Activated T-helper 1 cell treated with anti-CD3 and anti-CD28 coated beads, Interleukin-12 subunit alpha, Interleukin-12 subunit beta, Interleukin-2, Interleukin-4 antibody, amounts not matched to agents 30 ng/mL and 10 ng/mL and 1 ng/mL, durations not matched to agents 14 hours and 24 hours and 36 hours (primary cell): ENCODE data around the gene KRTAP9-8. TPM values are rescaled to one million over a fixed set of nuclear protein-coding genes. Genes with fewer than 3 reads are reported as not detected.
"Not testable (repeated sequence)": the region's sequence is repeated elsewhere in the genome, so short reads cannot be mapped to it uniquely, and the experiment has no call there.

Experiments used
- DNase-seq: peaks from one replicate; pipeline ENCODE4 v3.0.0; 2021; ENCODE audit warnings: low spot score
- H3K27ac Mint-ChIP-seq: one replicate; pipeline ENCODE4 v1.8.0; 2021; ENCODE audit warnings: mild to moderate bottlenecking, mixed read lengths
- H3K27me3 Mint-ChIP-seq: one replicate; pipeline ENCODE4 v1.8.0; 2022; ENCODE audit warnings: mild to moderate bottlenecking, moderate library complexity, mixed read lengths; ENCODE audit not compliant: insufficient read depth
- H3K36me3 Mint-ChIP-seq: one replicate; pipeline ENCODE4 v1.8.0; 2021; ENCODE audit warnings: low read depth, mixed read lengths
- H3K4me1 Mint-ChIP-seq: one replicate; pipeline ENCODE4 v1.8.0; 2021; ENCODE audit warnings: low read depth, mixed read lengths
- H3K4me3 Mint-ChIP-seq: one replicate; pipeline ENCODE4 v1.8.0; 2021; ENCODE audit warnings: mild to moderate bottlenecking, moderate library complexity, mixed read lengths
- H3K9me3 Mint-ChIP-seq: one replicate; pipeline ENCODE4 v1.8.0; 2021; ENCODE audit warnings: mixed read lengths
- intact Hi-C: fragments of 100-400 bp; cut with micrococcal nuclease; formaldehyde crosslinking; loops from one replicate; pipeline ENCODE4 v1.15.1; 2024
- total RNA-seq: library from RNA; stranded (reverse); gene quantifications from 2 replicates; pipeline ENCODE4 v1.2.3, GENCODE V29; 2022

KRTAP9-8 gene
- total RNA-seq, 1 donor from 2014 or later = not detected

GRCh38 chr17:41231731-41232130 lies 6.1 kb upstream of the KRTAP9-8 start:
- DNase-seq = no peak
- Mint-ChIP-seq H3K9me3 (no peaks in the 10 kb centered on the region), H3K36me3 (no peaks in the 10 kb centered on the region), H3K27me3 (peaks cover 8% of the 10 kb centered on the region), H3K4me1 (no peaks in the 10 kb centered on the region), H3K4me3 (no peak overlapping the region), H3K27ac (no peak overlapping the region)
- intact Hi-C loops = no loop called here

- H3K9me3 Mint-ChIP-seq, intact Hi-C loops, H3K4me3 Mint-ChIP-seq, H3K27me3 Mint-ChIP-seq, H3K36me3 Mint-ChIP-seq, H3K27ac Mint-ChIP-seq, H3K4me1 Mint-ChIP-seq, DNase-seq: not testable (repeated sequence)
Measured at GRCh38 chr17:41232399-41233105, 5.2 kb upstream of the KRTAP9-8 start, which contains the start of gene KRTAP9-3. Gene KRTAP9-3, plus strand, starts transcription at chr17:41232449. Its CDS starts 53 bp downstream, at chr17:41232502.

- DNase-seq, H3K9me3 Mint-ChIP-seq, H3K36me3 Mint-ChIP-seq, H3K27me3 Mint-ChIP-seq, H3K27ac Mint-ChIP-seq, intact Hi-C loops, H3K4me1 Mint-ChIP-seq, H3K4me3 Mint-ChIP-seq: not testable (repeated sequence)
Measured at GRCh38 chr17:41237116-41237515, 683 bp upstream of the KRTAP9-8 start.

- H3K4me3 Mint-ChIP-seq, intact Hi-C loops, DNase-seq, H3K9me3 Mint-ChIP-seq, H3K27ac Mint-ChIP-seq, H3K4me1 Mint-ChIP-seq, H3K36me3 Mint-ChIP-seq: not testable (repeated sequence)
- H3K27me3 Mint-ChIP-seq = peaks cover 22% of the 10 kb centered on the region
Measured at GRCh38 chr17:41246995-41247787, 9.4 kb downstream of the KRTAP9-8 start.

- H3K36me3 Mint-ChIP-seq, H3K27ac Mint-ChIP-seq, H3K9me3 Mint-ChIP-seq, H3K4me3 Mint-ChIP-seq, DNase-seq, H3K4me1 Mint-ChIP-seq: not testable (repeated sequence)
- peaks cover 25% of the 10 kb centered on the region for H3K27me3 Mint-ChIP-seq
- intact Hi-C loops = loop anchor here (1.0 kb wide), 1 partner anchor 10 kb away; no protein-coding TSS in a partner anchor
Measured at GRCh38 chr17:41249637-41250240, 11.9 kb downstream of the KRTAP9-8 start, which contains the start of gene KRTAP9-4. Gene KRTAP9-4, plus strand, starts transcription at chr17:41249687. Its CDS starts 34 bp downstream, at chr17:41249721.

- H3K36me3 Mint-ChIP-seq = no peaks in the 10 kb centered on the region
- no peaks in the 10 kb centered on the region for H3K4me1 Mint-ChIP-seq
- H3K27ac Mint-ChIP-seq = no peak overlapping the region
- no peak for DNase-seq
- H3K27me3 Mint-ChIP-seq = peaks cover 25% of the 10 kb centered on the region
- intact Hi-C loops = no loop called here
- no peaks in the 10 kb centered on the region for H3K9me3 Mint-ChIP-seq
- H3K4me3 Mint-ChIP-seq = no peak overlapping the region
Measured at GRCh38 chr17:41251261-41251660, 13.5 kb downstream of the KRTAP9-8 start.

- Mint-ChIP-seq H3K4me3 (no peak overlapping the region), H3K36me3 (no peaks in the 10 kb centered on the region), H3K27me3 (peaks cover 32% of the 10 kb centered on the region), H3K9me3 (no peaks in the 10 kb centered on the region), H3K27ac (no peak overlapping the region), H3K4me1 (no peaks in the 10 kb centered on the region)
- DNase-seq = no peak
- intact Hi-C loops = no loop called here
Measured at GRCh38 chr17:41254861-41255260, 17.1 kb downstream of the KRTAP9-8 start.

- H3K27me3 Mint-ChIP-seq = peaks cover 25% of the 10 kb centered on the region
- DNase-seq, H3K9me3 Mint-ChIP-seq, intact Hi-C loops, H3K36me3 Mint-ChIP-seq, H3K4me1 Mint-ChIP-seq, H3K4me3 Mint-ChIP-seq, H3K27ac Mint-ChIP-seq: not testable (repeated sequence)
Measured at GRCh38 chr17:41255381-41256290, 17.8 kb downstream of the KRTAP9-8 start, which contains the start of gene KRTAP9-9. Gene KRTAP9-9, plus strand, starts transcription at chr17:41255384.

GRCh38 chr17:41256291-41256685 lies 18.5 kb downstream of the KRTAP9-8 start:
- H3K27me3 Mint-ChIP-seq = peaks cover 21% of the 10 kb centered on the region
- no peaks in the 10 kb centered on the region for H3K36me3 Mint-ChIP-seq
- H3K4me1 Mint-ChIP-seq = no peaks in the 10 kb centered on the region
- no peak overlapping the region for H3K27ac Mint-ChIP-seq
- intact Hi-C loops = no loop called here
- no peak for DNase-seq
- no peaks in the 10 kb centered on the region for H3K9me3 Mint-ChIP-seq
- H3K4me3 Mint-ChIP-seq = no peak overlapping the region

- H3K27ac Mint-ChIP-seq = no peak overlapping the region
- intact Hi-C loops = no loop called here
- no peaks in the 10 kb centered on the region for H3K36me3 Mint-ChIP-seq
- H3K4me1 Mint-ChIP-seq = no peaks in the 10 kb centered on the region
- H3K4me3 Mint-ChIP-seq = no peak overlapping the region
- peaks cover 19% of the 10 kb centered on the region for H3K27me3 Mint-ChIP-seq
- no peak for DNase-seq
- H3K9me3 Mint-ChIP-seq = no peaks in the 10 kb centered on the region
Measured at GRCh38 chr17:41258406-41258805, 20.6 kb downstream of the KRTAP9-8 start.

GRCh38 chr17:41263212-41263611 lies 25.4 kb downstream of the KRTAP9-8 start:
- H3K27ac Mint-ChIP-seq = no peak overlapping the region
- peaks cover 11% of the 10 kb centered on the region for H3K27me3 Mint-ChIP-seq
- no peaks in the 10 kb centered on the region for H3K4me1 Mint-ChIP-seq
- H3K9me3 Mint-ChIP-seq = no peaks in the 10 kb centered on the region
- DNase-seq = no peak
- no peaks in the 10 kb centered on the region for H3K36me3 Mint-ChIP-seq
- H3K4me3 Mint-ChIP-seq = no peak overlapping the region
- intact Hi-C loops = no loop called here

- H3K9me3 Mint-ChIP-seq = no peaks in the 10 kb centered on the region
- H3K4me3 Mint-ChIP-seq = no peak overlapping the region
- H3K27ac Mint-ChIP-seq = no peak overlapping the region
- DNase-seq = no peak
- no peaks in the 10 kb centered on the region for H3K4me1 Mint-ChIP-seq
- H3K27me3 Mint-ChIP-seq = peaks cover 5% of the 10 kb centered on the region
- intact Hi-C loops = no loop called here
- no peaks in the 10 kb centered on the region for H3K36me3 Mint-ChIP-seq
Measured at GRCh38 chr17:41264599-41264998, 26.8 kb downstream of the KRTAP9-8 start.
